ENCODE results near the gene MRPL4. TPM values are rescaled to one million over a fixed set of nuclear protein-coding genes. Genes with fewer than 3 reads are reported as not detected.

Gene MRPL4
- 34.2 TPM for polyA plus RNA-seq (ENCODE audit: insufficient read length)
- long read RNA-seq, donor 1, transcript MRPL4-201 (9 exons, 1,455 nt), result major isoform, 31 of 46 reads
- long read RNA-seq, donor 1, transcript MRPL4-207 (8 exons, 1,423 nt), result minor isoform, 5 of 46 reads
- long read RNA-seq, donor 1, partial matches to known transcripts, result 9 of 46 reads
- long read RNA-seq, donor 1, other reads (novel, unspliced or antisense), result 0 of 46 reads
- long read RNA-seq, donor 2, transcript MRPL4-201 (9 exons, 1,455 nt), result major isoform, 17 of 26 reads
- long read RNA-seq, donor 2, partial matches to known transcripts, result 5 of 26 reads
- long read RNA-seq, donor 2, other reads (novel, unspliced or antisense), result 0 of 26 reads
- long read RNA-seq, donor 3, transcript MRPL4-201 (9 exons, 1,455 nt), result major isoform, 20 of 25 reads
- long read RNA-seq, donor 3, partial matches to known transcripts, result 0 of 25 reads
- long read RNA-seq, donor 3, other reads (novel, unspliced or antisense), result 0 of 25 reads
- long read RNA-seq, donor 4, partial matches to known transcripts, result 0 of 2 reads
- long read RNA-seq, donor 4, other reads (novel, unspliced or antisense), result 0 of 2 reads
- long read RNA-seq, donor 5, transcript MRPL4-201 (9 exons, 1,455 nt), result major isoform, 39 of 58 reads
- long read RNA-seq, donor 5, partial matches to known transcripts, result 14 of 58 reads
- long read RNA-seq, donor 5, other reads (novel, unspliced or antisense), result 0 of 58 reads
- long read RNA-seq, donor 6, transcript MRPL4-201 (9 exons, 1,455 nt), result major isoform, 30 of 44 reads
- long read RNA-seq, donor 6, partial matches to known transcripts, result 8 of 44 reads
- long read RNA-seq, donor 6, other reads (novel, unspliced or antisense), result 0 of 44 reads
- long read RNA-seq, donor 7, transcript MRPL4-201 (9 exons, 1,455 nt), result major isoform, 45 of 53 reads
- long read RNA-seq, donor 7, partial matches to known transcripts, result 0 of 53 reads
- long read RNA-seq, donor 7, other reads (novel, unspliced or antisense), result 6 of 53 reads
- long read RNA-seq, donor 8, transcript MRPL4-201 (9 exons, 1,455 nt), result major isoform, 14 of 16 reads
- long read RNA-seq, donor 8, partial matches to known transcripts, result 0 of 16 reads
- long read RNA-seq, donor 8, other reads (novel, unspliced or antisense), result 0 of 16 reads

- peak; percentile 98 for DNase-seq
Observed at GRCh38 chr19:10251792-10252694, at the start of gene MRPL4. TSS of gene MRPL4 (plus strand) at chr19:10252214. CDS start at chr19:10252254, 40 bp downstream.

- no peak for DNase-seq
Observed at GRCh38 chr19:10203686-10204085, 48.3 kb upstream of the MRPL4 start.

GRCh38 chr19:10205636-10206035, 46.4 kb upstream of the MRPL4 start:
- no peak for DNase-seq

GRCh38 chr19:10206226-10206885, 45.7 kb upstream of the MRPL4 start:
- DNase-seq, result no peak

GRCh38 chr19:10207026-10207425, 45.0 kb upstream of the MRPL4 start:
- no peak for DNase-seq

GRCh38 chr19:10209315-10209714, 42.7 kb upstream of the MRPL4 start:
- no peak for DNase-seq

- no peak for DNase-seq
Observed at GRCh38 chr19:10211061-10211460, 41.0 kb upstream of the MRPL4 start.

- no peak for DNase-seq
Observed at GRCh38 chr19:10211691-10212090, 40.3 kb upstream of the MRPL4 start.

GRCh38 chr19:10214784-10215183, 37.2 kb upstream of the MRPL4 start:
- no peak for DNase-seq

GRCh38 chr19:10217085-10217484, 34.9 kb upstream of the MRPL4 start:
- DNase-seq, result no peak

- no peak for DNase-seq
Observed at GRCh38 chr19:10219678-10220077, 32.3 kb upstream of the MRPL4 start.

- no peak for DNase-seq
Observed at GRCh38 chr19:10220695-10221094, 31.3 kb upstream of the MRPL4 start.

GRCh38 chr19:10222201-10222890, 29.7 kb upstream of the MRPL4 start:
- DNase-seq, result no peak

GRCh38 chr19:10223488-10224213, 28.4 kb upstream of the MRPL4 start:
- no peak for DNase-seq

GRCh38 chr19:10224337-10224736, 27.7 kb upstream of the MRPL4 start:
- no peak for DNase-seq

GRCh38 chr19:10226021-10226375, 26.0 kb upstream of the MRPL4 start:
- no peak for DNase-seq

GRCh38 chr19:10226376-10227025, 25.5 kb upstream of the MRPL4 start:
- DNase-seq, result peak; percentile 85

- DNase-seq, result peak; percentile 68
Observed at GRCh38 chr19:10227026-10227971, 24.7 kb upstream of the MRPL4 start.

Data from left kidney (tissue), 8 donors.